HepG2 (cell line): ENCODE data around the gene CDK3. TPM values are rescaled to one million over a fixed set of nuclear protein-coding genes. Genes with fewer than 3 reads are reported as not detected.

ENCODE experiments used
- EZH2 ChIP-seq: conservative IDR thresholded peaks from 2 replicates; pipeline ENCODE4 v1.6.1; 2012; ENCODE audit warnings: mild to moderate bottlenecking, low read depth, low read length, moderate library complexity
- HDAC2 ChIP-seq: sonication (generic); formaldehyde crosslinking; IDR thresholded peaks from 2 replicates; pipeline ENCODE4 v1.4.0; 2020; ENCODE audit warnings: missing genetic modification reagents
- KDM5B ChIP-seq: sonication (generic); formaldehyde crosslinking; IDR thresholded peaks from 2 replicates; pipeline ENCODE4 v1.4.0; 2020; ENCODE audit warnings: missing genetic modification reagents, mild to moderate bottlenecking, borderline replicate concordance
- MEIS2 ChIP-seq: sonication (generic); formaldehyde crosslinking; IDR thresholded peaks from 2 replicates; pipeline ENCODE4 v1.9.0; 2021; ENCODE audit warnings: mild to moderate bottlenecking, missing genetic modification reagents
- MYNN ChIP-seq: sonication (generic); formaldehyde crosslinking; IDR thresholded peaks from 2 replicates; pipeline ENCODE4 v1.4.0; 2020; ENCODE audit warnings: mild to moderate bottlenecking, low read depth, missing genetic modification reagents
- NAIF1 ChIP-seq: sonication (generic); formaldehyde crosslinking; IDR thresholded peaks from 2 replicates; pipeline ENCODE4 v1.5.0; 2020; ENCODE audit warnings: mild to moderate bottlenecking, missing genetic modification reagents, borderline replicate concordance
- NCOR1 ChIP-seq: fragments of 200-600 bp; sonication (generic); IDR thresholded peaks from 2 replicates; pipeline ENCODE4 v1.7.0; 2017; ENCODE audit warnings: antibody characterized with exemption, low read length, borderline replicate concordance
- NFE2 ChIP-seq: sonication (generic); formaldehyde crosslinking; IDR thresholded peaks from 2 replicates; pipeline ENCODE4 v1.4.0; 2020; ENCODE audit warnings: missing genetic modification reagents
- PAWR ChIP-seq: sonication (generic); formaldehyde crosslinking; IDR thresholded peaks from 2 replicates; pipeline ENCODE4 v1.4.0; 2020; ENCODE audit warnings: missing genetic modification reagents, mild to moderate bottlenecking, borderline replicate concordance
- PRMT3 ChIP-seq: sonication (generic); formaldehyde crosslinking; IDR thresholded peaks from 2 replicates; pipeline ENCODE4 v1.8.1; 2022; ENCODE audit warnings: low read depth, mild to moderate bottlenecking, moderate library complexity, missing genetic modification reagents, borderline replicate concordance
- SP1 ChIP-seq, 2 experiments: fragments of 450-650 bp in 1 of 2; sonication (generic) in 1 of 2; formaldehyde crosslinking in 1 of 2; IDR thresholded peaks; 2 replicates each; pipeline versions ENCODE4 v1.4.0 to v1.6.1; 2016 to 2020; ENCODE audit warnings: missing genetic modification reagents in 1 of 2
- SRY ChIP-seq: sonication (generic); formaldehyde crosslinking; IDR thresholded peaks from 2 replicates; pipeline ENCODE4 v1.8.0; 2022; ENCODE audit warnings: mild to moderate bottlenecking, missing genetic modification reagents
- ZBTB7B ChIP-seq: sonication (generic); formaldehyde crosslinking; IDR thresholded peaks from 2 replicates; pipeline ENCODE4 v1.4.0; 2020; ENCODE audit warnings: missing genetic modification reagents
- ZBTB8A ChIP-seq: sonication (generic); formaldehyde crosslinking; IDR thresholded peaks from 2 replicates; pipeline ENCODE4 v1.4.0; 2020; ENCODE audit warnings: mild to moderate bottlenecking, low read depth, missing genetic modification reagents, borderline replicate concordance
- ZNF484 ChIP-seq: sonication (generic); formaldehyde crosslinking; IDR thresholded peaks from 2 replicates; pipeline ENCODE4 v1.5.1; 2020; ENCODE audit warnings: mild to moderate bottlenecking, low read depth, missing genetic modification reagents, borderline replicate concordance
- ZNF546 ChIP-seq: sonication (generic); formaldehyde crosslinking; conservative IDR thresholded peaks from 2 replicates; pipeline ENCODE4 v1.8.1; 2023; ENCODE audit warnings: mild to moderate bottlenecking, missing genetic modification reagents
- polyA plus RNA-seq, 8 experiments: library from polyadenylated mRNA; depleted of rRNA in 3 of 8; stranded (reverse) in 7 of 8; unstranded in 1 of 8; fragments of >200 nt; fragmentation: Illumina TruSeq in 4 of 8; extraction: Trizol in 4 of 8; gene quantifications; 2 replicates each; pipeline versions ENCODE4 v1.2.1 to v1.2.3, GENCODE V29; 2011 to 2016; ENCODE audit warnings: low read depth in 4 of 8, missing spikeins in 1 of 8, mixed read lengths in 1 of 8; ENCODE audit not compliant: insufficient read depth in 1 of 8
- total RNA-seq, 5 experiments: library from RNA; depleted of rRNA; stranded (reverse); fragments of >200 nt; fragmentation: Illumina TruSeq; extraction: Trizol; gene quantifications; 2 replicates each; pipeline ENCODE4 v1.2.3, GENCODE V29; 2016; ENCODE audit warnings: low read depth in 1 of 5
- TF ChIP-seq, protein P1 (sequence below): sonication (generic); formaldehyde crosslinking; IDR thresholded peaks from 2 replicates; pipeline ENCODE4 v1.8.0; 2022; ENCODE audit warnings: missing genetic modification reagents, mild to moderate bottlenecking, inconsistent platforms, borderline replicate concordance
- TF ChIP-seq, protein P2 (sequence below): sonication (generic); formaldehyde crosslinking; IDR thresholded peaks from 2 replicates; pipeline ENCODE4 v1.5.1; 2020; ENCODE audit warnings: missing genetic modification reagents, mild to moderate bottlenecking, borderline replicate concordance
- TF ChIP-seq, protein P3 (sequence below), 2 experiments: sonication (generic) in 1 of 2; formaldehyde crosslinking in 1 of 2; IDR thresholded peaks; 2 replicates each; pipeline versions ENCODE4 v1.4.0 to v1.6.1; 2016 to 2020; ENCODE audit warnings: borderline replicate concordance in 1 of 2, low read depth in 1 of 2, mild to moderate bottlenecking in 1 of 2, missing genetic modification reagents in 1 of 2
- TF ChIP-seq, protein P4 (sequence below): sonication (generic); formaldehyde crosslinking; IDR thresholded peaks from 2 replicates; pipeline ENCODE4 v1.8.0; 2023; ENCODE audit warnings: mild to moderate bottlenecking, missing genetic modification reagents

Gene CDK3
- total and polyA plus RNA-seq, 2 of the 13 experiments (the other 11 are each of a cell fraction or from before 2014, with no cell fraction given) = 5.8 to 11.4 TPM

DNA sequence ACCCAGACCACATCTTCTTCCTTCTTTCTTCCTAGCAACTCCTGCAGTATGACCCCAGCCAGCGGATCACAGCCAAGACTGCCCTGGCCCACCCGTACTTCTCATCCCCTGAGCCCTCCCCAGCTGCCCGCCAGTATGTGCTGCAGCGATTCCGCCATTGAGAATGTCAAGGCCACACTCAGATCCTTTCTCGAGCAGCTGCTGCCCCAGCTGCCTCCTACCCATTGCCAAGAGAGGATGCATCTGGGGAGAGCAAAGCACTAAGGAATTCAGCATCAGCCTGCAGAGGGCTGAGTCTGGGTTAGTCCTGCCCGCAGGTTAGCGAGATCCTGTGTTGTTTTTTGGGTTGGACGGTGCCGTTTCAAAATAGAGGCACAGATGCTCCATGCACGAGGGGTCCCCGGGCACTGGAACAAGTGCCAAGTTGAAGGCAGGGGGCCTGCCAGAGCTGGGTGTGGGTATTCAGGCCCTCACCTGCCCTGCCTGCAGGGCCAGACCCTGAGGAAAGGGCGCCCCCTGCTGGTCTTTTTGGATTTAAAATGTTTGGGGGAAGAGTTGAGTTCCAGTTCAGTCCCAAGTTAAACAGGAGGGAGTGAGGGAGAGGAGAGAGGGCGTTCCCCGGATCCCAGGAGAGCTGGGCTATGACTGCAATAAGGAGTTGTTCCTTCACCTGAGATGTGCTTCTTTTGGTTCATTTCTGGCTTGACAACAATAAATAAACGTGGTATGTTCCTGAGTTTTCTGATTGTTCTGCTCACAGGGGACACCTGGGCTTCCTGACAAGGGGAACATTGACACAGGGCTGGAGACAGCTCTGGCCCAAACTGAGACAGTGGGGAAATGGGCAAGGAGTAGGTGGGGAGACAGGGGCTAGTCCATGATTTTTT, 4.9 kb downstream of the CDK3 start (continued):
- no peak for TF ChIP-seq ZBTB8A (CRISPR knock-in tag)
- TF ChIP-seq PAWR (CRISPR knock-in tag) = no peak
- TF ChIP-seq, protein P1, sequence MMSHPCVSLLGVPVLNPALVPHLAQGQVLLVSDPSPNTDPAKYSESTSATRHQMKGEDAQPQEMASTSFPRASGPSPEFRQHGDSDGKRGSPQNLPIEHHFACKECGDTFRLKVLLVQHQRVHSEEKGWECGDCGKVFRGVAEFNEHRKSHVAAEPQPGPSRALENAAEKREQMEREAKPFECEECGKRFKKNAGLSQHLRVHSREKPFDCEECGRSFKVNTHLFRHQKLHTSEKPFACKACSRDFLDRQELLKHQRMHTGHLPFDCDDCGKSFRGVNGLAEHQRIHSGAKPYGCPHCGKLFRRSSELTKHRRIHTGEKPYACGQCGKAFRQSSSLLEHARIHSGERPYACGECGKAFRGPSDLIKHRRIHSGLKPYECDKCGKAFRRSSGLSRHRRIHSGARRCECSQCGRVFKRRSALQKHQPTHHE (CRISPR knock-in tag) = no peak
- TF ChIP-seq NFE2 = no peak
- TF ChIP-seq PRMT3 (CRISPR knock-in tag) = no peak
- peak; percentile 32; the same call in 1 of the 2 replicates for TF ChIP-seq KDM5B
- TF ChIP-seq SRY = no peak; the same call in 1 of the 2 replicates
- no peak for TF ChIP-seq ZNF546 (CRISPR knock-in tag)
- TF ChIP-seq, protein P2, sequence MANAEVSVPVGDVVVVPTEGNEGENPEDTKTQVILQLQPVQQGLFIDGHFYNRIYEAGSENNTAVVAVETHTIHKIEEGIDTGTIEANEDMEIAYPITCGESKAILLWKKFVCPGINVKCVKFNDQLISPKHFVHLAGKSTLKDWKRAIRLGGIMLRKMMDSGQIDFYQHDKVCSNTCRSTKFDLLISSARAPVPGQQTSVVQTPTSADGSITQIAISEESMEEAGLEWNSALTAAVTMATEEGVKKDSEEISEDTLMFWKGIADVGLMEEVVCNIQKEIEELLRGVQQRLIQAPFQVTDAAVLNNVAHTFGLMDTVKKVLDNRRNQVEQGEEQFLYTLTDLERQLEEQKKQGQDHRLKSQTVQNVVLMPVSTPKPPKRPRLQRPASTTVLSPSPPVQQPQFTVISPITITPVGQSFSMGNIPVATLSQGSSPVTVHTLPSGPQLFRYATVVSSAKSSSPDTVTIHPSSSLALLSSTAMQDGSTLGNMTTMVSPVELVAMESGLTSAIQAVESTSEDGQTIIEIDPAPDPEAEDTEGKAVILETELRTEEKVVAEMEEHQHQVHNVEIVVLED (CRISPR knock-in tag) = no peak
- TF ChIP-seq ZNF484 (CRISPR knock-in tag) = no peak
- TF ChIP-seq SP1 (IDR thresholded peaks at IDR 0.05) = no peak
- TF ChIP-seq SP1 (CRISPR knock-in tag; IDR thresholded peaks at IDR 0.05) = no peak; the same call in 1 of the 2 replicates
- TF ChIP-seq EZH2 = no peak
- TF ChIP-seq MYNN (CRISPR knock-in tag) = no peak
- no peak for TF ChIP-seq ZBTB7B (CRISPR knock-in tag)
- TF ChIP-seq, protein P3, sequence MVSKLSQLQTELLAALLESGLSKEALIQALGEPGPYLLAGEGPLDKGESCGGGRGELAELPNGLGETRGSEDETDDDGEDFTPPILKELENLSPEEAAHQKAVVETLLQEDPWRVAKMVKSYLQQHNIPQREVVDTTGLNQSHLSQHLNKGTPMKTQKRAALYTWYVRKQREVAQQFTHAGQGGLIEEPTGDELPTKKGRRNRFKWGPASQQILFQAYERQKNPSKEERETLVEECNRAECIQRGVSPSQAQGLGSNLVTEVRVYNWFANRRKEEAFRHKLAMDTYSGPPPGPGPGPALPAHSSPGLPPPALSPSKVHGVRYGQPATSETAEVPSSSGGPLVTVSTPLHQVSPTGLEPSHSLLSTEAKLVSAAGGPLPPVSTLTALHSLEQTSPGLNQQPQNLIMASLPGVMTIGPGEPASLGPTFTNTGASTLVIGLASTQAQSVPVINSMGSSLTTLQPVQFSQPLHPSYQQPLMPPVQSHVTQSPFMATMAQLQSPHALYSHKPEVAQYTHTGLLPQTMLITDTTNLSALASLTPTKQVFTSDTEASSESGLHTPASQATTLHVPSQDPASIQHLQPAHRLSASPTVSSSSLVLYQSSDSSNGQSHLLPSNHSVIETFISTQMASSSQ (IDR thresholded peaks at IDR 0.05; ENCODE audit: low read depth) = no peak
- TF ChIP-seq, protein P3 (CRISPR knock-in tag; IDR thresholded peaks at IDR 0.05; ENCODE audit: borderline replicate concordance) = 0 out of 2 replicates have a peak, but pooled peaks have one; percentile 18
- TF ChIP-seq NAIF1 (CRISPR knock-in tag) = no peak
- TF ChIP-seq MEIS2 (CRISPR knock-in tag) = no peak
- TF ChIP-seq, protein P4, sequence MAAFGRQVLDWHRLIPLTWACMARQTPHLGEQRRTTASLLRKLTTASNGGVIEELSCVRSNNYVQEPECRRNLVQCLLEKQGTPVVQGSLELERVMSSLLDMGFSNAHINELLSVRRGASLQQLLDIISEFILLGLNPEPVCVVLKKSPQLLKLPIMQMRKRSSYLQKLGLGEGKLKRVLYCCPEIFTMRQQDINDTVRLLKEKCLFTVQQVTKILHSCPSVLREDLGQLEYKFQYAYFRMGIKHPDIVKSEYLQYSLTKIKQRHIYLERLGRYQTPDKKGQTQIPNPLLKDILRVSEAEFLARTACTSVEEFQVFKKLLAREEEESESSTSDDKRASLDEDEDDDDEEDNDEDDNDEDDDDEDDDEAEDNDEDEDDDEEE (CRISPR knock-in tag) = no peak
- 0 out of 2 replicates have a peak, but pooled peaks have one; percentile 16 for TF ChIP-seq HDAC2 (CRISPR knock-in tag)
- no peak for TF ChIP-seq NCOR1
